NCI-H1417 treated with DMSO at 0.1 percent for 48 hours (cell line): Measurements from ENCODE around the gene PLA2G2F.

Experiments used
- DNase-seq: peaks from one replicate; lab custom pipeline; 2025; lab: John Stamatoyannopoulos, UW

PLA2G2F gene

GRCh38 chr1:20138961-20139550 is at the start of gene PLA2G2F:
Gene PLA2G2F (plus strand): TSS chr1:20139323. CDS start chr1:20139428, 105 bp downstream.
- no peak for DNase-seq

- DNase-seq, result no peak
Measured at GRCh38 chr1:20089328-20090077, 49.6 kb upstream of the PLA2G2F start.

- no peak for DNase-seq
Measured at GRCh38 chr1:20090119-20090518, 49.0 kb upstream of the PLA2G2F start.

GRCh38 chr1:20090641-20091040 is 48.5 kb upstream of the PLA2G2F start:
- DNase-seq, result no peak

- no peak for DNase-seq
Measured at GRCh38 chr1:20093303-20093702, 45.8 kb upstream of the PLA2G2F start.

- DNase-seq, result no peak
Measured at GRCh38 chr1:20093940-20094391, 45.2 kb upstream of the PLA2G2F start.

- DNase-seq, result no peak
Measured at GRCh38 chr1:20095564-20096434, 43.3 kb upstream of the PLA2G2F start.

- DNase-seq, result no peak
Measured at GRCh38 chr1:20096840-20097447, 42.2 kb upstream of the PLA2G2F start.

GRCh38 chr1:20099533-20099932 is 39.6 kb upstream of the PLA2G2F start:
- DNase-seq, result no peak

GRCh38 chr1:20100632-20101355 is 38.3 kb upstream of the PLA2G2F start:
- no peak for DNase-seq

- DNase-seq, result no peak
Measured at GRCh38 chr1:20102875-20103274, 36.2 kb upstream of the PLA2G2F start.

GRCh38 chr1:20105856-20106255 is 33.3 kb upstream of the PLA2G2F start:
- DNase-seq, result no peak

GRCh38 chr1:20107351-20107750 is 31.8 kb upstream of the PLA2G2F start:
- no peak for DNase-seq

- DNase-seq, result no peak
Measured at GRCh38 chr1:20107796-20108195, 31.3 kb upstream of the PLA2G2F start.

GRCh38 chr1:20108366-20109123 is 30.6 kb upstream of the PLA2G2F start:
- no peak for DNase-seq

GRCh38 chr1:20109223-20109856 is 29.8 kb upstream of the PLA2G2F start:
- DNase-seq, result no peak

- DNase-seq, result no peak
Measured at GRCh38 chr1:20110679-20111078, 28.4 kb upstream of the PLA2G2F start.

GRCh38 chr1:20111452-20111851 is 27.7 kb upstream of the PLA2G2F start:
- DNase-seq, result no peak

GRCh38 chr1:20112279-20113000 is 26.7 kb upstream of the PLA2G2F start:
- DNase-seq, result no peak
